ENCODE measurements around the gene PRKAG1.
A peak's percentile ranks its signal among the peaks of the same experiment; 100 is the strongest.
"Not testable (repeated sequence)": the region's sequence is repeated elsewhere in the genome, so short reads cannot be mapped to it uniquely, and the experiment has no call there.

Gene PRKAG1

GRCh38 chr12:49018261-49019119, at the start of gene PRKAG1:
Gene PRKAG1 (minus strand): TSS chr12:49018776. CDS start chr12:49018740, 36 bp downstream.
- FAIRE-seq = peak; percentile 91

- FAIRE-seq = no peak
These were observed 47.5 kb upstream of the PRKAG1 start for GRCh38 chr12:49066120-49066519.

DNA sequence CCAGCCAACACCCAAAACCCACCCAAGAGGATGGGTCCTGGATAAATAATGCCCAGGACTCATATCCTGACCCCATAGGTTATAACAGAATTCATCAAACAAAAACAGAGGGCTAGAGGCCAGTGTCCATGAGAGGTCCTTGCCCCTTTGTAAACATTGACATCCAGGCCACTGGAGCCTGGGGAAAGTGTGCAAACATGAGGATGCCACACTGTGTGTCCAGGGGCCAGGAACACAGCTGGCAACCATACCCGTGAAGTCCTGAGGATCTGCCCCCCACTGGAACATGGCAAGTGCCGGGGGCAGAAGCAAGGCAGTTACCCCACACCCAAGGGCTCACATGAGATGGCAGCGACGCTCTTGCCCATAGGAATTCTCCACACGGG, 46.2 kb upstream of the PRKAG1 start:
- no peak for FAIRE-seq

- FAIRE-seq = not testable (repeated sequence)
These were observed 43.3 kb upstream of the PRKAG1 start for GRCh38 chr12:49061916-49062315.

DNA sequence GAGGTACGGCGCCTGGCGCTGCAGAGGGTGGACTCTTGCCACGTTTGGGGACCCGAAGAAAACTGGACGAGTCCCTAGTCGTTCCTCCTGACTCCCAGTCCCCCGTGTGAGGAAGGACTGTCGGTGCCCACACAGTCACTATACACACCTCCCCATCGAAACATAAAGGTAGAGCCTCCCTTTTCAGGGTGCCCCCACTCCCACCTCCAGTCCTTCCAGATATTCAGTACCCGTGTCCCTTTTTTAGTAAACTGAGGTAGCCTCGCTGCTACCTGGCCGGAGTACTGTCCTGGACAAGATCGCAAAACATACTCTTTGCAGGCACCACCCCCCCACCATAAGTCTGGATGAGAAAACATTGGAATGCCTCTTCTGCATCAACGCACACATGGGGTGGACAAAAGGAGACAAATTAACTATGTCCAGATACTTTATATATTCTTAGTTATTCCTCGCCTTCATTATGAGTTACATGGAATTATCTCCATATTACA, 42.6 kb upstream of the PRKAG1 start:
- FAIRE-seq = no peak

- no peak for FAIRE-seq
These were observed 41.9 kb upstream of the PRKAG1 start, which contains the start of gene KMT2D for GRCh38 chr12:49060237-49061156. Gene KMT2D (minus strand): TSS chr12:49060794. CDS start chr12:49055324, 5,470 bp downstream.

GRCh38 chr12:49059299-49060171, 41.0 kb upstream of the PRKAG1 start:
- no peak for FAIRE-seq

GRCh38 chr12:49059045-49059298, 40.4 kb upstream of the PRKAG1 start:
- no peak for FAIRE-seq

GRCh38 chr12:49058366-49059044, 39.9 kb upstream of the PRKAG1 start:
- no peak for FAIRE-seq

- FAIRE-seq = no peak
These were observed 39.3 kb upstream of the PRKAG1 start for GRCh38 chr12:49057888-49058287.

DNA sequence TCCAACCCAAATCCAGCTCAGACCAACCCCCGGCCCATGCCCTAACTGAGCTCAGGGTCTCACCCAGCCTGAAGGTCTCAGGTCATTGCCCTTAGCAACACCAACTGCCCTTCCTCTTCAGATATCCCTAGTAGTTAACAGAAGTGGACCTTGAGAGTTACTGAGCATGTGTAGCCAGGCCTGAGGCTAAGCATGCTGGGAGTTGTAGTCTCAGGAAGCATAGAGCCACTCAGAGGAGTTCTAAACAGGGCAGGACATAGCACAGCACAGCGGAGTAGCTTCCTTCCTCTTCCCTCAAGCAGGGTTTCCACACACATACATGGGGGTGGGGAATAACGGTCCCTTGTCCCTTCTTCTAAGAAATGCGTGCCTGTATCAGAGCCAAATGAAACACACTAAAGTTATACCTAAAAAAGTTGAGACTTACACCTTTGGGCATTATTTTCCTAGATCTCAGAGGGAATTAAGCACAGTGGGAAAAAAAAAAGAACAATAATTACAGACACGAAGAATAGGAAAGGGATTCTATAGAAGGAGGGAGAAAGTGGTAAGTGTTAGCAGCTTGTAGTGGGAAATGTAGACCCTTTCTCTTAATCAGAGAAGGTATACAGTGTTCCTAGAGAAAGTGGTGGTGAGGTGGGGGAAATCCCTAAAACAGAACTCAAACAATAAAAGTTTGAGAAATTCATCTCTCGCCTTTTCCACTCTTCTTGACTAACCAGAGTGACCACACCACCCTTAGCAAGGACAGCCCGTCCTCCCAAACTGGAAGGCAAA, 37.6 kb upstream of the PRKAG1 start:
- FAIRE-seq = no peak

GRCh38 chr12:49055092-49055491, 36.5 kb upstream of the PRKAG1 start:
- FAIRE-seq = no peak

DNA sequence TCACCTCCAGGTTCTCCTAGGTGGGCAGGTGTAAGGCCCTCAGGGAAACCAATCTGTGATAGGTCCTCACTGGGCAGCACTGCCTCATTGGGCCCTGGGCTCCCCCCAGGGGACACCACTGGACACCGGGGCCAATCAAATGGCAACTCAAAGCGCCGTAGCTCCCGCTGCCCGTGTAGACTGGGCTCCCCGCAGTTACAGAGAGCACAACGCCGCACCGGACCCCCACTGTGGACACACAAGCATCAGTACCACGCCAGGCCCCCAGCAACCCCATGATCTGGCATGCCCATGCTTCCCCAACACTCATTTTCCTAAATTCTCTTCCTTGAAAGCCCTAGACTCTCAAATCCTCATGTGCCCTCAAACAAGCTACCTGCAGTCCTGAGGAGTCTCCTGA, 35.9 kb upstream of the PRKAG1 start:
- no peak for FAIRE-seq

- FAIRE-seq = no peak
These were observed 35.5 kb upstream of the PRKAG1 start for GRCh38 chr12:49054096-49054495.

DNA sequence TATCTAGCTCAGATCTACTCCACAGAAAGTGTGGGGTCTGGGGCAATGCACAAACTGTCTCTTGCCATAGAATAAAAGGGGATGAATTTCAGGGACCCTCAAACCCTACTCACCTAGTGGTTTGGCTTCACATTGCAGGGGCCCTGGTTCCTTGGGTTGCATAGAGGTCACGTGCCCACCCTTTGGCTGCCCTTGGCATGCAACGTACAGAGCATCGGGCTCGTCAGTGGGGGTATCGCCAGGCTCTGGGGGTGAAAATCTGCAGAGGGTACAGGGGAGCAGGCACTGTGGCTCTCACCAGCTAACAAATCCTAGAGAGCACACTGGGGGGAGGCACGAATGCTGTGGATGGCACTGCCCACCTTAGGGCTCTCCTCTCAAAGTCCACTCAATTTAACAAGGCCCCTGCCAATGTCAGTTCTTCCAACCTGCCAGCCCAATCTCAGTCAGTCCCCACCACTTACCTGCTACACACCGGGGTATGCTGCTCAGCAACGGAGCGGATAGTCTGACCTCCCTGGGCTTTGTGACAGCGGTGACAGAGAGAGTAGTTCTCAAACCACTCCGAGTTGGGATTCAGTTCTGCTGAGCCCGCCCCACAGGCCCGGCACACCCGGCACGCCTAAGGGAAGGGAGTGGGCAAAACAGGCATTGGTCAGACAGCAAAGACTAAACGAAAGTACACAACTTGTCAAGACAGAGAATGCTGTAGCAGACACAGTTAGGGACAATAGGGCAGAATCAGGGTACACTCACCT, 34.1 kb upstream of the PRKAG1 start:
- no peak for FAIRE-seq

- no peak for FAIRE-seq
These were observed 33.3 kb upstream of the PRKAG1 start for GRCh38 chr12:49051777-49052438.

DNA sequence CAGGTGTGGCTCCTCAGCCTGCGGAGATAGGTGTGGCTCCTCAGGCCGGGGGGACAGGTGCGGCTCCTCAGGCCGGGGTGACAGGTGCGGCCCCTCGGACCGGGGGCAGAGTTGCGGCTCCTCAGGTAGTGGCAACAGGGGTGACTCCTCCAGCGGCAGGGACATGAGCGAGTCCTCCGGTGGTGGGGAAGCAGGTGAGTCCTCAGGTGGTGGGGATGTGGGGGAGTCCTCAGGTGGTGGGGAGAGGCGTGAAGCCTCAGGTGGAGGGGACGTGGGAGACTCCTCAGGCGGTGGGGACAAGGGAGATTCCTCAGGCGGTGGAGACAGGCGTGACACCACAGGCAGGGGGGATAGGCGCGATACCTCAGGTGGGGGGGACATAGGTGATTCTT, 32.8 kb upstream of the PRKAG1 start:
- no peak for FAIRE-seq

DNA sequence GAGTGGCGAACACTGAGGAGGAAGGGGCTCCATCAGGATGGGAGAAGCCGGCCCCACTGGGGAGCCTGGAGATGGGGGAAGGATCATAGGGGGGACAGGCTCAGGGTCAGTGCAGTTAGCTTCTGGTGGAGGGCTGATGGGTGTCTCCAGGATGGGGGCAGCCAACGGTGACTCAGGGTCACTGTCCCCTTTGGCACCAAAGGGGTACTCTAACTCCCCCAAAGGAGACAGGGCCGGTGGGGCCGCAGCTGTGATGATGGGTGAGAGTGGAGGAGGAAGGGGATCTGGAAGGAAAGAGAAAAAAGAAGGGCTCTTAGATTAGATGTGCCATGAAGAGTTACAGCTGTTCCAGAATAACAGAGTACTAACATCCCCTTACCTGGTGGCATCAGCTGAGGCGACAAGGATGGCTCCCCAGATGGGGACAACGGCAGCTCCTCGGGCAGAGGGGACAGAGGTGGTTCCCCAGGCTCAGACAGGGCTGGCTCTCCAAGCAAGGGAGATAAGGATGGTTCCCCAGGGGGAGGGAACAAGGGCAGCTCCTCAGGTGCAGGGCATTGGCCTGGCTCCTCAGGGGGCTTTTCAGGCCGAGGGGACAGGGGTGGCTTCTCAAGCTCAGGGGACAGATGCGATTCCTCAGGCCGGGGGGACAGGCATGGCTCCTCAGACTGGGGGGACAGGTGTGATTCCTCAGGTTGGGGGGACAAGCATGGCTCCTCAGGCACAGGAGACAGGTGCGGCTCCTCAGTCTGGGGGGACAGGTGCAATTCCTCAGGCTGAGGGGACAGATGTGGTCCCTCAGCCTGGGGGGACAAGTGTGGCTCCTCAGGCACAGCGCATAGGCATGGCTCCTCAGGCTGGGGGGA, 32.2 kb upstream of the PRKAG1 start:
- no peak for FAIRE-seq

Data from endometrium (tissue), 2 donors.